Activated CD4-positive, alpha-beta T cell treated with anti-CD3 and anti-CD28 coated beads for 36 hours (primary cell): ENCODE data around the gene CS. TPM values are rescaled to one million over a fixed set of nuclear protein-coding genes. Genes with fewer than 3 reads are reported as not detected.
A peak's percentile ranks its signal among the peaks of the same experiment; 100 is the strongest.
"Not testable (repeated sequence)": the region's sequence is repeated elsewhere in the genome, so short reads cannot be mapped to it uniquely, and the experiment has no call there.

Source experiments
- ATAC-seq: fragments of 200-7000 bp; cut with Tn5 transposase; one replicate; pipeline ENCODE4 v1.10.0; 2021; ENCODE audit warnings: mild to moderate bottlenecking, moderate library complexity
- CTCF ChIA-PET: fragments of 350-600 bp; sonication (Branson Sonifier 250); formaldehyde crosslinking; loops from one replicate; lab custom pipeline; 2021; ENCODE audit warnings: antibody characterized with exemption; lab: Charles Lee
- POLR2A ChIA-PET: fragments of 350-600 bp; sonication (Branson Sonifier 250); formaldehyde crosslinking; loops from one replicate; lab custom pipeline; 2021; ENCODE audit warnings: antibody characterized with exemption, inconsistent platforms; lab: Charles Lee
- DNase-seq: peaks from one replicate; pipeline ENCODE4 v3.0.0-alpha.2; 2020
- H3K27ac Mint-ChIP-seq: one replicate; pipeline ENCODE4 v1.8.0; 2021; ENCODE audit warnings: mixed read lengths
- H3K27me3 Mint-ChIP-seq: one replicate; pipeline ENCODE4 v1.8.0; 2021; ENCODE audit warnings: mixed read lengths
- H3K36me3 Mint-ChIP-seq: one replicate; pipeline ENCODE4 v1.8.0; 2021; ENCODE audit warnings: low read depth, mixed read lengths
- H3K4me1 Mint-ChIP-seq: one replicate; pipeline ENCODE4 v1.8.0; 2021; ENCODE audit warnings: mixed read lengths
- H3K4me3 Mint-ChIP-seq: one replicate; pipeline ENCODE4 v1.8.0; 2021; ENCODE audit warnings: mild to moderate bottlenecking, moderate library complexity, mixed read lengths
- H3K9me3 Mint-ChIP-seq: one replicate; pipeline ENCODE4 v1.8.0; 2021; ENCODE audit warnings: low read depth, mixed read lengths
- intact Hi-C, 2 experiments: fragments of 100-400 bp; cut with DNase I in 1 of 2; cut with micrococcal nuclease in 1 of 2; formaldehyde crosslinking; loops; one replicate each; pipeline versions ENCODE4 v1.14.2 to v1.15.1; 2022 to 2024; cut with DNase I, micrococcal nuclease
- total RNA-seq, 2 experiments: library from RNA; stranded (reverse); gene quantifications; one replicate each; pipeline ENCODE4 v1.2.3, GENCODE V29; 2021

Gene CS
- total RNA-seq, 2 experiments from 2014 or later = 197 to 293 TPM

DNA sequence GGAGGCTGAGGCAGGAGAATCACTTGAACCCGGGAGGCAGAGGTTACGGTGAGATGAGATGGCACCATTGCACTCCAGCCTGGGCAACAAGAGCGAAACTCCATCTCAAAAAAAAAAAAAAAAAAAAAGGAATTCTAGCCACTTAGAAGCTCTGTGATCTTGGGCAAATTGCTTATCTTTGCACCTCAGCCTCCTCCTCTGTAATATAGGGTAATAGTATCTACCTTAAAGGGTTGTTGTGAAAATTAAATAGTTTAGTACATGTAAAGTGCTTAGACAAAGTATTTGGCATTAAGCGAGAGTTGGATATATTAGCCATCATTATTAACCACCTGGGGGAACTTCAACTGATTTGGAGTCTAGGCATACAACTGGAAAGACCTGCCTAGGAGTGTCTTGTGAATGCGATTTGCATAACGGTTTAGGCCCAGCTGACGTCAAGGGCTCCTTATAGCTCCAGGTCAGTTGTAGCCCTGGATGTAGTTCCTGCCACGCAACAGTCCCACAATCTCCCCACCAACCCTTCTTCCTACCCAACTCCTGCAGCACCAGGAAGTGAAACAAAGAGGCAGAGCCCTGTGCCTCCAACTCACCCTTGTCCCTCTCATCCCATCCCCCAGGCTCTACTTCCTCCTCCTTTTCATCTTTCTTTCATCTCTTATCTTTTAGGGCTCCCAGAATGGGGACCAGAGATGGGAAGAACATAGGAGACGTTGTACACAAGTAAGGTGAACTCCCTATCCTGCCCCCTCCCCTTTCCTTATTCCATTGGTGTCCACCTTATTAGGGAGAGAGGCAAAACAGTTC, 36.4 kb upstream of the CS start:
- ChIA-PET CTCF (interaction anchor here (0.6 to 1.3 kb wide), 5 partner anchors 11 to 1247 kb away, joined by 3 to 4 read pairs (median 3); partner anchors contain the start of gene STAT2), POLR2A (interaction anchor here (0.7 to 3.2 kb wide), 2 partner anchors 21 to 119 kb away, joined by 7 to 16 read pairs; partner anchors contain the start of gene CNPY2)
- Mint-ChIP-seq H3K27ac (peak overlapping the region; percentile 38), H3K9me3 (no peaks in the 10 kb centered on the region), H3K27me3 (no peaks in the 10 kb centered on the region), H3K4me3 (no peak overlapping the region), H3K36me3 (peaks cover 14% of the 10 kb centered on the region), H3K4me1 (peaks cover 55% of the 10 kb centered on the region)
- ATAC-seq (no peak), DNase-seq (no peak)
- intact Hi-C loops = loop anchor here in 1 of 2 experiments (10.0 kb wide), 2 partner anchors 388 to 748 kb away; partner anchors contain the start of genes NAB2 and NACA

DNA sequence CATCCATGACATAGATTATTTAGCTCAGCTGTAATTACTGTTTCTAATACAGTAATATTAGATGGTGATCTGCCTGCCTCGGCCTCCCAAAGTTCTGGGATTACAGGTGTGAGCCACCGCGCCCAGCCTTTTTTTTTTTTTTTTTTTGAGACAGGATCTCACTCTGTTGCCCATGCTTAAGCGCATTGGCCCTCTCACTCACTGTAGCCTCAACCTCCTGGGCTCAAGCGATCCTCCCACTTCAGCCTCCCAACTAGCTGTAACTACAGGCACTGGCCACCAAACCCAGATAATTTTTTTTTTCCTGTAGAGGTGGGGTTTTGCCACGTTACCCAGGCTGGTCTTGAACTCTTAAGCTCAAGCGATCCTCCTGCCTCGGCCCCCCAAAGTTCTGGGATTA, 35.4 kb upstream of the CS start:
- CTCF ChIA-PET = interaction anchor here (0.7 to 0.8 kb wide), 2 partner anchors 12 to 45 kb away, joined by 3 to 4 read pairs; no protein-coding TSS in a partner anchor
- H3K36me3 Mint-ChIP-seq, H3K27ac Mint-ChIP-seq, H3K9me3 Mint-ChIP-seq, DNase-seq, ATAC-seq, POLR2A ChIA-PET, H3K4me3 Mint-ChIP-seq, H3K27me3 Mint-ChIP-seq: not testable (repeated sequence)
- H3K4me1 Mint-ChIP-seq = peaks cover 52% of the 10 kb centered on the region
- intact Hi-C loops = loop anchor here in 1 of 2 experiments (2.0 to 10.0 kb wide), 3 partner anchors 69 to 749 kb away; partner anchors contain the start of genes COQ10A, NAB2 and NACA

DNA sequence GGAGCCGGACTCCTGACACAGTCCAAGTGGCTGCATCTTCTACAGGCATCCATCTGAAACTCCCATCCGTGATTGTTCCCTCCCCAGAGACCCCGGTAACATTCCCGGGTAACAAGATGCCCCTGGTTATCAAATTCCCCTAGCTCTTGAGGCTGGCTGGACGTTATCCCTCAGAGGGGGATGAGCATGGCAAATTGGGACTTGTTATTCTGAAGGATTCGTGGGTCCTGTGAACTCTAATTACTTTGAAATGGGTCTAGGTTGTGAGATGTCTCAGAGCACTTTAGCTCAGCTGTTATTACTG, 34.3 kb upstream of the CS start:
- POLR2A ChIA-PET = interaction anchor here (0.6 to 2.2 kb wide), 2 partner anchors 13 to 25 kb away, joined by 9 read pairs; partner anchors contain the start of gene STAT2
- intact Hi-C loops = loop anchor here (1.0 to 10.0 kb wide), 11 partner anchors 26 to 750 kb away; partner anchors contain the start of genes ANKRD52 (in 1 of the 2), COQ10A (in 1 of the 2), CS (in 1 of the 2) and NAB2 (in 1 of the 2)
- CTCF ChIA-PET = interaction anchor here (0.8 to 1.3 kb wide), 2 partner anchors 14 to 130 kb away, joined by 3 to 4 read pairs; no protein-coding TSS in a partner anchor
- Mint-ChIP-seq H3K27me3 (no peaks in the 10 kb centered on the region), H3K4me1 (peaks cover 42% of the 10 kb centered on the region), H3K4me3 (peak overlapping the region; percentile 83), H3K9me3 (no peaks in the 10 kb centered on the region), H3K27ac (peak overlapping the region; percentile 99), H3K36me3 (peaks cover 7% of the 10 kb centered on the region)
- no peak for DNase-seq
- ATAC-seq = no peak

DNA sequence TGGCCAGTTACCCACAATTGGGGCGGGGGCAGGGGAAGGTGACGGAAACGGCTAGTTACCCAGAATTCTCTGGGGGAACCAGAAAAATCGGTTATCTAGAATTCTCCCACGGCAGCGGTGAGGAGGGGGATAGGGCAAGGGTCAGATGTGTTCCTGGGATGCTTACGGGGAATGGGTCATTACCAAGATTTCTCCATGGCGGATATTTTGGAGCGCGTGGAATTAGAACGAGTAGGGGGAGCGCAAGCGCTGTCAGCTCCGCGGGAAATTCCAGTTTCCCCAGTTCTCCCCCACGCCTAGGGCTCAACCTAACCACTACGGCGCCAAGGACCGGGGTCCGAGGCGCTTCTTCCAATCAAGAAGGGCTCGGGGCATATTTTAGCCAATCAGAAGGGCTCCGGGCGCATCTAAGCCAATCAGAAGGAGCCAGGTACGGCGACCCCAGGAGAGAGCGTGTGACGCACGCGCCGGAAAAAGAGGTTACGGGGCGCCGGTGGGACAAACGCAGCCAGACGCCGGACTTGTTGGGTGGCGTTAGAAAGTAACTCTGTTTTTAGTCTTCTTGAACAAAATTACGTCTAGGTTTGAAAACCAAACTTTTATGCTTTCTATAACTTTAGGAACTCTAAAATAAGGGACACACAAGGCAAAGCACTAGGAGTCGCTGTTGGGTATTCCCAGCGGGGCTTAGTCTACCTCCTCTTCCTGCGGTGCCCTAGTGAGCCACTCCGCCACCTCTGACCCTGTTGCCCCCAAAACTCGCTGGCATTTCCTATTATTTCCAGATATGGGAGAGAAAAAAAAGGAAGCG, 33.8 kb upstream of the CS start, which contains the start of gene PAN2:
Gene PAN2 (minus strand): TSS at position 322 of the 811 bp plus-strand sequence. CDS start 906 bp downstream, outside the sequence.
- ATAC-seq (peak; percentile 88), DNase-seq (peak; percentile 96)
- ChIA-PET POLR2A (interaction anchor here (0.5 to 2.2 kb wide), 4 partner anchors 14 to 69 kb away, joined by 7 to 10 read pairs (median 9); partner anchors contain the start of genes CNPY2 and STAT2), CTCF (interaction anchor here (0.5 to 3.9 kb wide), 13 partner anchors 11 to 355 kb away, joined by 3 to 16 read pairs (median 4); partner anchors contain the start of genes CNPY2 and STAT2)
- H3K4me3 Mint-ChIP-seq = peak within 1 kb of the TSS; percentile 83
- no peaks in the 10 kb centered on the region for H3K9me3 Mint-ChIP-seq
- H3K36me3 Mint-ChIP-seq = peaks cover 2% of the 10 kb centered on the region
- H3K27me3 Mint-ChIP-seq = no peaks in the 10 kb centered on the region
- H3K27ac Mint-ChIP-seq = peak within 1 kb of the TSS; percentile 99
- H3K4me1 Mint-ChIP-seq = peaks cover 37% of the 10 kb centered on the region
- intact Hi-C loops = loop anchor here (1.0 to 10.0 kb wide), 14 partner anchors 18 to 751 kb away; partner anchors contain the start of genes CS (in 2 of the 2), STAT2 (in 2 of the 2), ANKRD52 (in 1 of the 2) and COQ10A (in 1 of the 2)

DNA sequence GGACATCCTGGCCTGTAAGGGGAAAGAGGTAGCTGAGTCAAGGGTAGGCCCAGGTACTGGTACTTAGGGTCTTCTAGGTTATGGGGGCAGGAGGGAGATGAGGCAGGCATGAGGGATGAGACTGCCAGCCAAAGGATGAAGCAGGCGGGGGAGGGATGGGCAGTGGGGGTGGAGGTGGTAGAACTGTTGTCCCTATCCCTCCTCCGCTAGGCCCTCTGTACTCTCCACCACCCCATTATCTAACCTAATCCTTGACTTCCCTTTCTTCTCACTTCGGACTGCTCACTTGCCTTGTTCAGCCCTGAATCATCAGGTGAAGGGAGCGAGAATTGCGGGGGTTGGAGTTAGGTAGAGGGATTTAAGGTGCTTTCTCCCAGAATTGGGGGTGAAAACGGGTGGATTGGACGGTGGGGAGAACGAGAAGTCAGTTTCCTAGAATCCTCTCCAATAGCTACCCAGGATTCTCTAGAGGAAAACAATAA, 33.1 kb upstream of the CS start:
- no peaks in the 10 kb centered on the region for H3K27me3 Mint-ChIP-seq
- ChIA-PET POLR2A (interaction anchor here (0.5 to 2.2 kb wide), 3 partner anchors 17 to 68 kb away, joined by 7 to 10 read pairs (median 9); partner anchors contain the start of genes CNPY2 and STAT2), CTCF (interaction anchor here (0.5 to 3.9 kb wide), 13 partner anchors 11 to 355 kb away, joined by 3 to 16 read pairs (median 4); partner anchors contain the start of genes CNPY2 and STAT2)
- H3K36me3 Mint-ChIP-seq = no peaks in the 10 kb centered on the region
- peaks cover 30% of the 10 kb centered on the region for H3K4me1 Mint-ChIP-seq
- ATAC-seq (peak; percentile 14), DNase-seq (no peak)
- intact Hi-C loops = loop anchor here in 1 of 2 experiments (1.0 to 10.0 kb wide), 9 partner anchors 17 to 752 kb away; partner anchors contain the start of genes CS, NAB2, NACA and PTGES3
- peak overlapping the region; percentile 83 for H3K4me3 Mint-ChIP-seq
- H3K9me3 Mint-ChIP-seq = no peaks in the 10 kb centered on the region
- H3K27ac Mint-ChIP-seq = peak overlapping the region; percentile 99

DNA sequence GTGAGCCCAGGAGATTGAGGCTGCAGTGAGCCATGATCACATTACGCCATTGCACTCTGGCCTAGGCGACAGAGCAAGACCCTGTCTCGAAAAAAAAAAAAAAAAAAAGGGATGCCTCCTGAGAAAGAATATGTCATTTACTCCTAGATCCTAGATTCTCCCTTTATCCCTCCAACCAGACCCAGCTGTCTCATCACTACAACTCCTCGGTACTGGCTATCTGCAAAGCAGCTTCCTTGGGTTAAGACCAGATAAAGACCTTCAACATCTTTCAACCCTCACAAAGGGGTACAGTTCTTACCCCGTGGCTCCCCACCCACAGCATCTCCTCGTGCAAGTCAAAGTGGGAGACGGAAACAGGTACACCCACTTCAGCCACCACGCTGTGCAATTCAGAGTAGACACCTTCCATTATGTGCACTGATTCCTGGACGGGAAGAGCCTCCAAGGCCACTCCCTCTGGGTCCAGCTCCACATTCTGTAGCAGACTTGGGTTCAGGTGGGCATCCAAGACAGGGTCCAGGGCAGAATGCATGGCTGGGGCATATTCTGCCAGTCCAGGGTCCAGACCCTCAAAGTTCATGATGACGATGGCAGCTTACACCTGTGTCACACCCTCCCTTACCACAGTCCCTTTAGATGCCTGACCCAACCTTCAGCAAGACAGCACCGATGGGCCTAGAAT, 32.5 kb upstream of the CS start:
- Mint-ChIP-seq H3K27ac (peak overlapping the region; percentile 99), H3K27me3 (no peaks in the 10 kb centered on the region), H3K9me3 (no peaks in the 10 kb centered on the region), H3K4me1 (peaks cover 24% of the 10 kb centered on the region), H3K36me3 (no peaks in the 10 kb centered on the region), H3K4me3 (peak overlapping the region; percentile 83)
- DNase-seq (no peak), ATAC-seq (no peak)
- ChIA-PET POLR2A (interaction anchor here (0.5 to 2.2 kb wide), 3 partner anchors 16 to 68 kb away, joined by 7 to 10 read pairs (median 9); partner anchors contain the start of genes CNPY2 and STAT2), CTCF (interaction anchor here (0.7 to 3.9 kb wide), 7 partner anchors 12 to 213 kb away, joined by 3 to 16 read pairs (median 4); partner anchors contain the start of genes CNPY2 and STAT2)
- intact Hi-C loops = loop anchor here in 1 of 2 experiments (1.0 to 10.0 kb wide), 9 partner anchors 16 to 752 kb away; partner anchors contain the start of genes CS, NAB2, NACA and PTGES3

DNA sequence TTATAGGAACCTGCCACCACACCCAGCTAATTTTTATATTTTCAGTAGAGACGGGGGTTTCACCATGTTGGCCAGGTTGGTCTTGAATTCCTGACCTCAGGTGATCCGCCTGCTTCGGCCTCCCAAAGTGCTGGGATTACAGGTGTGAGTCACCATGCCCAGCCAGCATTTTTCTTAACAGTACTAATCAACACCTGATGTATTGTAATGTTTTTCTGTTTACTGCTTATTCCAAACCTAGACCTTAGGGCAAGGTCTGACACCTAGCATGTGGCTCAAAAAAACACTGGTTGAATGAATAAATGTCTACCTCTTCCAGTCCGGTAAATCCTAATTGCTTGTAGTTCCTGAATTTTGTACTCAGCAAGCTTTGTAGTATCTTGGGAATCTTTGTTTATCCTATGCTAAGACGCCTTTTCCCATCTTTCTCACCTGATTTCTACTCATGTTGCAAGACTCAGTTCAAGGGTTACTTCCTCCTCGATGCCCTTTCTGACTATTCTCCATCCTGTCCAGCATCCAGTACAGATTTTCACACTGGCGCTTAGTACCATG, 30.9 kb upstream of the CS start:
- Mint-ChIP-seq H3K27me3 (no peaks in the 10 kb centered on the region), H3K36me3 (peaks cover 9% of the 10 kb centered on the region), H3K4me3 (no peak overlapping the region), H3K4me1 (peaks cover 11% of the 10 kb centered on the region), H3K27ac (no peak overlapping the region), H3K9me3 (no peaks in the 10 kb centered on the region)
- POLR2A ChIA-PET = interaction anchor here (0.6 kb wide), 1 partner anchor 29 kb away, joined by 6 read pairs; the partner anchor contains the start of gene STAT2
- intact Hi-C loops = loop anchor here in 1 of 2 experiments (5.0 to 10.0 kb wide), 4 partner anchors 306 to 754 kb away; partner anchors contain the start of genes NAB2, NACA and PYM1
- DNase-seq (no peak), ATAC-seq (no peak)
- CTCF ChIA-PET = interaction anchor here (0.7 to 3.9 kb wide), 2 partner anchors 15 to 129 kb away, joined by 3 to 16 read pairs; partner anchors contain the start of gene CNPY2

DNA sequence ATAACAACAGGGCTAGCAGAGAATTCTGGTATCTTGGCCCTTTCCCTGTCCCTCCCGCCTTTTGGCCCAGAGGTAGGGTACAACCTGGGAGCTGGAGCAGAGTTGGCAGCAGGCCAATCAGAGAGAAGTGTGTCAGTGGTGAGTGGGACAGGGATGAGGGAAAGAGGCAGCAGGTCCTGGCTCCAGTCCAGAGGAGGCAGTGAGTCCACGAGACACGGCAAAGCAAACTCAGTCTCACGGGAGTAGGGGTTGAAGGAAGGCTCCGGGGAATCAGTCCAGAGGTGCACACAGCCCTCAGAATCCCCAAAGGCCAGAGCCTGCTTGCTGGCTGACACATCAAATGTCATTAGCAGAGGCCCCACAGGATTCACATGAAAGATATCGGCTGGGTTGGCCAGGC, 26.4 kb upstream of the CS start:
- no peaks in the 10 kb centered on the region for H3K27me3 Mint-ChIP-seq

DNA sequence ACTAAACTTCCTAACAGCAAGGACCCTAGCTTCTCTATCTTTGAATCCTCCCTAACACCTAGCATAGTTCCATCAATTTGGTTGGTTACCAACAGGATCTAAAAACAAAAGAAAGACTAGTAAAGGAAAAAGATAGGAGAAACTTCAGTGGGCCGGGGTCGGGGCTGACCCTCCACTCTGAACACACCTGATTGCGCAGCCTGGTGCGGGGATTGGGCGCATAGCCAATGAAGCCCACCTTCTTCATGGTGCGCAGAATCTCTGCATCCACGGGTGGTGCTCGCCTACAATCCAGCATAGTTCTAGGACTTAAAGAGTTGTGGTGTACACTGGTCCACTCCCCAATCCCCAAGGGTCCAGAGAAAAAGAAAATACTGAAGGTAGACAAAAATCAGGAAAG, 26.0 kb upstream of the CS start:
- DNase-seq (no peak), ATAC-seq (no peak)
- Mint-ChIP-seq H3K27ac (no peak overlapping the region), H3K4me3 (no peak overlapping the region), H3K36me3 (peaks cover 27% of the 10 kb centered on the region), H3K4me1 (peaks cover 1% of the 10 kb centered on the region), H3K27me3 (no peaks in the 10 kb centered on the region), H3K9me3 (no peaks in the 10 kb centered on the region)
- ChIA-PET CTCF (no interaction called here), POLR2A (no interaction called here)
- intact Hi-C loops = no loop called here

More for the DNA sequence above, 26.4 kb upstream of the CS start:
- no peak for DNase-seq
- intact Hi-C loops = no loop called here
- POLR2A ChIA-PET = no interaction called here
- ATAC-seq = no peak
- Mint-ChIP-seq H3K4me3 (no peak overlapping the region), H3K27ac (no peak overlapping the region), H3K36me3 (peaks cover 27% of the 10 kb centered on the region), H3K9me3 (no peaks in the 10 kb centered on the region), H3K4me1 (no peaks in the 10 kb centered on the region)
- CTCF ChIA-PET = no interaction called here
